OCI-LY1 (cell line): ENCODE results near the gene SH3BP5L.
"Not testable (repeated sequence)": the region's sequence is repeated elsewhere in the genome, so short reads cannot be mapped to it uniquely, and the experiment has no call there.

ENCODE experiments used
- H2AFZ ChIP-seq: fragments of 200-600 bp; sonication (generic), shearing (Covaris generic); 2 replicates; pipeline ENCODE4 v1.6.0; 2014; ENCODE audit warnings: antibody characterized with exemption, mild to moderate bottlenecking, low read length
- H3F3A ChIP-seq: fragments of 200-600 bp; sonication (generic), shearing (Covaris generic); 2 replicates; pipeline ENCODE4 v1.6.0; 2014; ENCODE audit warnings: mild to moderate bottlenecking, antibody characterized with exemption, low read length, moderate library complexity; ENCODE audit not compliant: insufficient read depth
- H3K27ac ChIP-seq: fragments of 200-600 bp; sonication (generic); 2 replicates; pipeline ENCODE4 v1.5.1; 2014; ENCODE audit warnings: low read length, mixed run types, mild to moderate bottlenecking, low read depth; ENCODE audit not compliant: poor library complexity, severe bottlenecking
- H3K27me3 ChIP-seq: fragments of 200-600 bp; sonication (generic); 2 replicates; pipeline ENCODE4 v1.6.0; 2014; ENCODE audit warnings: antibody characterized with exemption, mild to moderate bottlenecking, low read length, moderate library complexity; ENCODE audit not compliant: insufficient read depth
- H3K36me3 ChIP-seq: fragments of 200-600 bp; sonication (generic); 2 replicates; pipeline ENCODE4 v1.6.1; 2014; ENCODE audit warnings: mild to moderate bottlenecking, antibody characterized with exemption, low read length, moderate library complexity, mixed read lengths; ENCODE audit not compliant: insufficient read depth
- H3K4me1 ChIP-seq: fragments of 200-600 bp; sonication (generic); 2 replicates; pipeline ENCODE4 v1.5.1; 2014; ENCODE audit warnings: mild to moderate bottlenecking, low read length, moderate library complexity; ENCODE audit not compliant: insufficient read depth, severe bottlenecking
- H3K4me2 ChIP-seq: fragments of 200-600 bp; sonication (generic), shearing (Covaris generic); 2 replicates; pipeline ENCODE4 v1.6.1; 2014; ENCODE audit warnings: low read length
- H3K4me3 ChIP-seq: fragments of 200-600 bp; sonication (generic); 2 replicates; pipeline ENCODE4 v1.5.1; 2014; ENCODE audit warnings: low read length, low read depth, mild to moderate bottlenecking, mixed read lengths; ENCODE audit not compliant: poor library complexity, severe bottlenecking
- H3K79me2 ChIP-seq: fragments of 200-600 bp; shearing (Covaris generic); 2 replicates; pipeline ENCODE4 v1.6.1; 2016; ENCODE audit warnings: mixed run types, low read length, mixed read lengths; ENCODE audit not compliant: insufficient read depth
- H3K9ac ChIP-seq: fragments of 200-600 bp; sonication (generic), shearing (Covaris generic); 2 replicates; pipeline ENCODE4 v1.6.1; 2014; ENCODE audit warnings: mild to moderate bottlenecking, low read length, mixed read lengths
- H3K9me2 ChIP-seq: fragments of 200-600 bp; sonication (generic), shearing (Covaris generic); 2 replicates; pipeline ENCODE4 v1.6.1; 2014; ENCODE audit warnings: low read depth, mild to moderate bottlenecking, low read length, mixed read lengths
- H3K9me3 ChIP-seq: fragments of 200-600 bp; shearing (Covaris generic); 2 replicates; pipeline ENCODE4 v1.6.1; 2014; ENCODE audit warnings: low read length, mixed read lengths
- H4K20me1 ChIP-seq: fragments of 200-600 bp; sonication (generic), shearing (Covaris generic); 2 replicates; pipeline ENCODE4 v1.6.0; 2016; ENCODE audit warnings: mild to moderate bottlenecking, low read length; ENCODE audit not compliant: insufficient read depth
- EZH2 ChIP-seq: fragments of 200-600 bp; sonication (generic), shearing (Covaris generic); IDR thresholded peaks from 2 replicates; pipeline ENCODE4 v1.8.0; 2017; ENCODE audit warnings: borderline replicate concordance, mixed run types, mild to moderate bottlenecking, antibody characterized with exemption, low read length, moderate library complexity, mixed read lengths
- TF ChIP-seq, protein P1 (sequence below): fragments of 200-600 bp; sonication (generic), shearing (Covaris generic); IDR thresholded peaks from 2 replicates; pipeline ENCODE4 v1.5.1; 2017; ENCODE audit warnings: mild to moderate bottlenecking, antibody characterized with exemption, low read length, moderate library complexity, mixed read lengths

Gene SH3BP5L

DNA sequence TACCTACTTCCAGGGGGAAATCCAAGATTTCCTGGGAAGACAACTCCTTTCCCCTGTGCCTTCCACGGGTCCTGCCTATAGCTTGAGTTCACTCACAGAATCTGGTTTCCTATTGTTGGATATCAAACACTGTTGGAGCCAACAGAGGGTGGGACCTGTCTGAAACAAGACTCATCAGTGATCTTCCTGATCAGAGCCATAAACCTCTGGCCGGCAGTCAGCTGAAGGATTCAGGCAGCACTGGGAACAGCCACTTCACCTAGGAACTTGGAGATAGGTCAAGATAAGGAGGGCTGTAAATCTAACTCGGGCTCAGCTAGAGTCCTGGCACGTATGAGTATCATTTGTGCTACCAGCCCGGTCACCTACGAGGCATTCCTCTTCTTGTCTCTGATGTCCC lies 23.3 kb downstream of the SH3BP5L start:
- Histone ChIP-seq H3K79me2 (no peaks in the 10 kb centered on the region), H3K4me2 (no peak overlapping the region), H3K9me3 (no peaks in the 10 kb centered on the region), H3K9me2 (no peaks in the 10 kb centered on the region), H3K9ac (no peak overlapping the region), H2AFZ (no peak overlapping the region), H3F3A (no peaks in the 10 kb centered on the region), H3K27ac (no peak overlapping the region), H3K4me3 (no peak overlapping the region), H3K27me3 (no peaks in the 10 kb centered on the region), H4K20me1 (no peaks in the 10 kb centered on the region), H3K4me1 (peaks cover 17% of the 10 kb centered on the region), H3K36me3 (no peaks in the 10 kb centered on the region)
- TF ChIP-seq, protein P1, sequence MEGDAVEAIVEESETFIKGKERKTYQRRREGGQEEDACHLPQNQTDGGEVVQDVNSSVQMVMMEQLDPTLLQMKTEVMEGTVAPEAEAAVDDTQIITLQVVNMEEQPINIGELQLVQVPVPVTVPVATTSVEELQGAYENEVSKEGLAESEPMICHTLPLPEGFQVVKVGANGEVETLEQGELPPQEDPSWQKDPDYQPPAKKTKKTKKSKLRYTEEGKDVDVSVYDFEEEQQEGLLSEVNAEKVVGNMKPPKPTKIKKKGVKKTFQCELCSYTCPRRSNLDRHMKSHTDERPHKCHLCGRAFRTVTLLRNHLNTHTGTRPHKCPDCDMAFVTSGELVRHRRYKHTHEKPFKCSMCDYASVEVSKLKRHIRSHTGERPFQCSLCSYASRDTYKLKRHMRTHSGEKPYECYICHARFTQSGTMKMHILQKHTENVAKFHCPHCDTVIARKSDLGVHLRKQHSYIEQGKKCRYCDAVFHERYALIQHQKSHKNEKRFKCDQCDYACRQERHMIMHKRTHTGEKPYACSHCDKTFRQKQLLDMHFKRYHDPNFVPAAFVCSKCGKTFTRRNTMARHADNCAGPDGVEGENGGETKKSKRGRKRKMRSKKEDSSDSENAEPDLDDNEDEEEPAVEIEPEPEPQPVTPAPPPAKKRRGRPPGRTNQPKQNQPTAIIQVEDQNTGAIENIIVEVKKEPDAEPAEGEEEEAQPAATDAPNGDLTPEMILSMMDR = no peak
- no peak for TF ChIP-seq EZH2

DNA sequence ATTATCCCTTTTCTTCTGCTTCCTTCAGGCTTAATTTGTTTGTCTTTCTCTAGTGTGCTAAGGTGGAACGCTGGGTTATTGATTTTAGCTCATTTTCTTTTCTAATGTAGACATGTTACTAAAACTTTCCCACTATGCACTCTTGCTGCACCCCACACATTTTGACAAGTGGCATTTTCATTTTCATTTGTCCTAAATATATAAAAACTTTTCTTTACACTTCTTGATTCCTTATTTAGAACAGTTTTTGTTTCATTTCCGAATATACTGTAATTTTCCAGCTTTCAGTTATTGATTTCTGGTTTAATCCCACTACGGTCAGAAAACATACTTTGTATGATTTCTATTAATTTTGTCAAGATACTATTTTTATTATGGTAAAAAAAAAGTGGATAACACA lies 25.3 kb downstream of the SH3BP5L start:
- no peak overlapping the region for H3K4me3 ChIP-seq
- no peaks in the 10 kb centered on the region for H3F3A ChIP-seq
- no peak overlapping the region for H3K27ac ChIP-seq
- no peaks in the 10 kb centered on the region for H3K27me3 ChIP-seq
- no peaks in the 10 kb centered on the region for H3K9me2 ChIP-seq
- H2AFZ ChIP-seq = no peak overlapping the region
- H3K4me1 ChIP-seq = peaks cover 11% of the 10 kb centered on the region
- no peaks in the 10 kb centered on the region for H3K36me3 ChIP-seq
- no peak for TF ChIP-seq EZH2
- no peak overlapping the region for H3K9ac ChIP-seq
- H3K4me2 ChIP-seq = no peak overlapping the region
- H3K9me3 ChIP-seq = no peaks in the 10 kb centered on the region
- H3K79me2 ChIP-seq = no peaks in the 10 kb centered on the region
- no peaks in the 10 kb centered on the region for H4K20me1 ChIP-seq

DNA sequence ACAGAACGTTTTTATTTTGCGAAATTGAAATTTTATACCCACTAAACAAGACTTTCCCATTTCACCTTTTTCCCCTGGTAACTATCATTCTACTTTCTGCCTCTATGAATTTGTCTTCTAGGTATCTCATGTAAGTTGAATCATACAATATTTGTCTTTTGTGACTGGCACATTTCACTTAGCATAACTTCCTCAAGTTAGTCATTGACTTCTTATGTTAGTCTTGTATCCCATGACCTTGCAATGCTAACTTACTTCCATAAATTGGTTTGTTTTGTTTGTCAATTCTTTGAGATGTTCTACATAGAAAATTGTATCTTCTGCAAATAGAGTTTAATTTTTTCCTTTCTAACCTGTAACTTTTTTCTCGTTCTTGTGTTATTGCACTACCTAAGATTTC lies 26.9 kb downstream of the SH3BP5L start:
- no peaks in the 10 kb centered on the region for H3K79me2 ChIP-seq
- no peaks in the 10 kb centered on the region for H3K36me3 ChIP-seq
- H3K9me2 ChIP-seq = no peaks in the 10 kb centered on the region
- H3K4me1 ChIP-seq = no peaks in the 10 kb centered on the region
- no peak overlapping the region for H2AFZ ChIP-seq
- H3K4me2 ChIP-seq = no peak overlapping the region
- H4K20me1 ChIP-seq = no peaks in the 10 kb centered on the region
- no peak for TF ChIP-seq EZH2
- TF ChIP-seq, protein P1 = no peak
- H3K9ac ChIP-seq = no peak overlapping the region
- no peaks in the 10 kb centered on the region for H3F3A ChIP-seq
- H3K9me3 ChIP-seq = no peaks in the 10 kb centered on the region
- no peak overlapping the region for H3K27ac ChIP-seq
- H3K27me3 ChIP-seq = no peaks in the 10 kb centered on the region
- no peak overlapping the region for H3K4me3 ChIP-seq

DNA sequence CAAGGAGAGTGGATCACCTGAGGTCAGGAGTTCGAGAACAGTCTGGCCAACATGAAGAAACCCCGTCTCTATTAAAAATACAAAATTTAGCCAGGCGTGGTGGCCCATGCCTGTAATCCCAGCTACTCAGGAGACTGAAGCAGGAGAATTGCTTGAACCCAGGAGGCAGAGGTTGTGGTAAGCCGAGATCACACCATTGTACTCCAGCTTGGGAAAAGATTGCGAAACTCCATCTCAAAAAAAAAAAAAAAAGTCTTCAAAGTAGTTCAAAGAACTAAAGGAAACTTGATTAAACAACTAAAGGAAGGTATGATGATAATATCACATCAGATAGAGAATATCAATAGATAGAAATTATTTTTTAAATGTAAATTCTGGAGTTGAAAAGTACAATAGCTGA lies 31.1 kb downstream of the SH3BP5L start:
- not testable (repeated sequence) for H3K79me2 ChIP-seq, H3K9me3 ChIP-seq, H3K36me3 ChIP-seq, H3K27ac ChIP-seq, H2AFZ ChIP-seq, H3K4me2 ChIP-seq, H3K9me2 ChIP-seq, H3K27me3 ChIP-seq, H4K20me1 ChIP-seq, H3K9ac ChIP-seq, H3F3A ChIP-seq, H3K4me3 ChIP-seq, H3K4me1 ChIP-seq
